G401 (cell line): ENCODE measurements around the gene ANKMY1. TPM values are rescaled to one million over a fixed set of nuclear protein-coding genes. Genes with fewer than 3 reads are reported as not detected.

Experiments used
- DNase-seq: peaks from one replicate; pipeline ENCODE4 v3.0.0-alpha.2; 2015; ENCODE audit warnings: low spot score
- in situ Hi-C: cut with HindIII; loops from 2 replicates; pipeline ENCODE4 v1.10.0; 2016; ENCODE audit warnings: low sequenced_read_pairs, mixed read lengths
- total RNA-seq: library from RNA; depleted of rRNA; stranded (reverse); fragments of >200 nt; shearing (Covaris generic); gene quantifications from 2 replicates; pipeline ENCODE4 v1.2.3, GENCODE V29; 2014

Gene ANKMY1
- total RNA-seq, 1 experiment from 2014 or later: 14.7 TPM

- DNase-seq: no peak
- in situ Hi-C loops: no loop called here
Observed at GRCh38 chr2:240447331-240447730, 110.5 kb downstream of the ANKMY1 start.

GRCh38 chr2:240446664-240447175 lies 111.1 kb downstream of the ANKMY1 start:
- in situ Hi-C loops: no loop called here
- DNase-seq: no peak

GRCh38 chr2:240445961-240446663 lies 111.7 kb downstream of the ANKMY1 start:
- in situ Hi-C loops: no loop called here
- no peak for DNase-seq

- DNase-seq: no peak
- in situ Hi-C loops: no loop called here
Observed at GRCh38 chr2:240444464-240444863, 113.3 kb downstream of the ANKMY1 start.

- in situ Hi-C loops: no loop called here
- no peak for DNase-seq
Observed at GRCh38 chr2:240443891-240444301, 113.9 kb downstream of the ANKMY1 start.

GRCh38 chr2:240442891-240443715 lies 114.7 kb downstream of the ANKMY1 start:
- in situ Hi-C loops: no loop called here
- no peak for DNase-seq

- no peak for DNase-seq
- in situ Hi-C loops: no loop called here
Observed at GRCh38 chr2:240441993-240442411, 115.8 kb downstream of the ANKMY1 start.

GRCh38 chr2:240441326-240441992 lies 116.3 kb downstream of the ANKMY1 start:
- in situ Hi-C loops: no loop called here
- no peak for DNase-seq

- in situ Hi-C loops: no loop called here
Observed at GRCh38 chr2:240440704-240441320, 117.0 kb downstream of the ANKMY1 start.

GRCh38 chr2:240440251-240440650 lies 117.5 kb downstream of the ANKMY1 start:
- in situ Hi-C loops: no loop called here

More at GRCh38 chr2:240440704-240441320, 117.0 kb downstream of the ANKMY1 start:
- no peak for DNase-seq

GRCh38 chr2:240439698-240440151 lies 118.1 kb downstream of the ANKMY1 start:
- no peak for DNase-seq
- in situ Hi-C loops: no loop called here

More at GRCh38 chr2:240440251-240440650, 117.5 kb downstream of the ANKMY1 start:
- DNase-seq: no peak

GRCh38 chr2:240438810-240439697 lies 118.7 kb downstream of the ANKMY1 start:
- DNase-seq: peak; percentile 44
- in situ Hi-C loops: no loop called here

- in situ Hi-C loops: no loop called here
- DNase-seq: peak; percentile 82
Observed at GRCh38 chr2:240437861-240438809, 119.7 kb downstream of the ANKMY1 start.

GRCh38 chr2:240437551-240437860 lies 120.3 kb downstream of the ANKMY1 start:
- in situ Hi-C loops: no loop called here
- DNase-seq: no peak

- in situ Hi-C loops: no loop called here
- DNase-seq: peak; percentile 14
Observed at GRCh38 chr2:240436683-240437550, 120.9 kb downstream of the ANKMY1 start.

GRCh38 chr2:240435948-240436682 lies 121.7 kb downstream of the ANKMY1 start:
- in situ Hi-C loops: no loop called here
- peak; percentile 4 for DNase-seq
